ENCODE results near the gene FAM169A.
"Not testable (repeated sequence)": the region's sequence is repeated elsewhere in the genome, so short reads cannot be mapped to it uniquely, and the experiment has no call there.

FAM169A gene

GRCh38 chr5:74801197-74801596 is 65.0 kb downstream of the FAM169A start:
- DNase-seq: no peak

- DNase-seq: no peak
Measured at GRCh38 chr5:74798977-74799911, 66.9 kb downstream of the FAM169A start.

- not testable (repeated sequence) for DNase-seq
Measured at GRCh38 chr5:74791669-74792068, 74.5 kb downstream of the FAM169A start.

GRCh38 chr5:74787424-74787823 is 78.8 kb downstream of the FAM169A start:
- no peak for DNase-seq

GRCh38 chr5:74786851-74787250 is 79.3 kb downstream of the FAM169A start:
- no peak for DNase-seq

- DNase-seq: no peak
Measured at GRCh38 chr5:74778609-74779008, 87.6 kb downstream of the FAM169A start.

- no peak for DNase-seq
Measured at GRCh38 chr5:74772359-74772758, 93.8 kb downstream of the FAM169A start.

GRCh38 chr5:74767579-74767913 is 98.6 kb downstream of the FAM169A start:
- DNase-seq: no peak

- peak; percentile 91 for DNase-seq
Measured at GRCh38 chr5:74766849-74767578, 99.2 kb downstream of the FAM169A start, which contains the start of the genes GFM2 and NSA2. Gene GFM2, minus strand, starts transcription at chr5:74767117. Its CDS starts 3,375 bp downstream, at chr5:74763742. Gene NSA2, plus strand, starts transcription at chr5:74767249. Its CDS starts 112 bp downstream, at chr5:74767361.

GRCh38 chr5:74766418-74766848 is 99.8 kb downstream of the FAM169A start:
- DNase-seq: no peak

- DNase-seq: no peak
Measured at GRCh38 chr5:74765929-74766328, 100.3 kb downstream of the FAM169A start.

GRCh38 chr5:74765201-74765600 is 101.0 kb downstream of the FAM169A start:
- no peak for DNase-seq

GRCh38 chr5:74763504-74763903 is 102.7 kb downstream of the FAM169A start:
- no peak for DNase-seq

- DNase-seq: no peak
Measured at GRCh38 chr5:74762599-74762998, 103.6 kb downstream of the FAM169A start.

- no peak for DNase-seq
Measured at GRCh38 chr5:74761241-74761640, 104.9 kb downstream of the FAM169A start.

GRCh38 chr5:74748742-74749141 is 117.4 kb downstream of the FAM169A start:
- not testable (repeated sequence) for DNase-seq

GRCh38 chr5:74738406-74738805 is 127.8 kb downstream of the FAM169A start:
- DNase-seq: no peak

GRCh38 chr5:74736759-74737158 is 129.4 kb downstream of the FAM169A start:
- no peak for DNase-seq

Data from right kidney (tissue), 1 donor.